ENCODE measurements around the gene ACSF3. TPM values are rescaled to one million over a fixed set of nuclear protein-coding genes. Genes with fewer than 3 reads are reported as not detected.

Gene ACSF3
- total RNA-seq, 3 donors from 2014 or later = 44.7 to 77.8 (median 49.6) TPM

GRCh38 chr16:89142474-89143195 is 49.0 kb downstream of the ACSF3 start:
- TF ChIP-seq CTCF (IDR thresholded peaks at IDR 0.05) = no peak
- peak in 2 of 3 donors; percentile 41 to 54 for DNase-seq
- H3K4me1 ChIP-seq (ENCODE audit: low read depth) = no peaks in the 10 kb centered on the region
- no peak overlapping the region for H3K4me3 ChIP-seq
- H3K9me3 ChIP-seq = peaks cover 3% of the 10 kb centered on the region
- intact Hi-C loops (cut with DNase I, micrococcal nuclease) = no loop called here
- peak; percentile 74 for ATAC-seq
- H3K36me3 ChIP-seq (ENCODE audit: low read depth) = no peaks in the 10 kb centered on the region

DNA sequence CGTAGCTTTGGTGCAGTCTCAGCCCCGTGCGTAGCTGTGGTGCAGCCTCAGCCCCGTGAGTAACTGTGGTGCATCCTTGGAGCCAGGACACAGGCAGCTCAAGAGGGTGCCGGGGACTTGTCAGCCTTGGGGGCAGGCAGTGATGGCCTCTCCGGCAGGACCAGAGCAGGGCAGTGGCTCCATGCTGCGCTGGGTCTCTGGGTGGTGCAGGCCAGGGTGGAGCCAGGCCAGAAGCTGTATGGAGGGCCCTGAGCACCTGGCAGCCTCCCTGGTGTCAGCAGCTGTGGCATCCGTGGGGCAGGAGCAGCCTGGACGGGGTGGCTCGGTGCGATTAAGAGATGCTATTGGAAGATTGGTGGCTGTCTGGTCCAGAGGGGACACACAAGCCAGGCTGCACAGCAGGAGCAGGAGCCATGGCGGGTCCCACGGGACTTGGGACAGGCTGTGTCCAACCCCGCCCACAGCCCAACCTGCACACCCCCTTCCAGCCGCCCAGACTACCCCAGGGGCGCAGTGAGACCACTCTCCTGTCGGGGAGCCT is 49.6 kb downstream of the ACSF3 start:
- no peak for TF ChIP-seq CTCF (IDR thresholded peaks at IDR 0.05)
- DNase-seq = peak in 2 of 3 donors; percentile 22 to 39
- intact Hi-C loops (cut with DNase I, micrococcal nuclease) = no loop called here

DNA sequence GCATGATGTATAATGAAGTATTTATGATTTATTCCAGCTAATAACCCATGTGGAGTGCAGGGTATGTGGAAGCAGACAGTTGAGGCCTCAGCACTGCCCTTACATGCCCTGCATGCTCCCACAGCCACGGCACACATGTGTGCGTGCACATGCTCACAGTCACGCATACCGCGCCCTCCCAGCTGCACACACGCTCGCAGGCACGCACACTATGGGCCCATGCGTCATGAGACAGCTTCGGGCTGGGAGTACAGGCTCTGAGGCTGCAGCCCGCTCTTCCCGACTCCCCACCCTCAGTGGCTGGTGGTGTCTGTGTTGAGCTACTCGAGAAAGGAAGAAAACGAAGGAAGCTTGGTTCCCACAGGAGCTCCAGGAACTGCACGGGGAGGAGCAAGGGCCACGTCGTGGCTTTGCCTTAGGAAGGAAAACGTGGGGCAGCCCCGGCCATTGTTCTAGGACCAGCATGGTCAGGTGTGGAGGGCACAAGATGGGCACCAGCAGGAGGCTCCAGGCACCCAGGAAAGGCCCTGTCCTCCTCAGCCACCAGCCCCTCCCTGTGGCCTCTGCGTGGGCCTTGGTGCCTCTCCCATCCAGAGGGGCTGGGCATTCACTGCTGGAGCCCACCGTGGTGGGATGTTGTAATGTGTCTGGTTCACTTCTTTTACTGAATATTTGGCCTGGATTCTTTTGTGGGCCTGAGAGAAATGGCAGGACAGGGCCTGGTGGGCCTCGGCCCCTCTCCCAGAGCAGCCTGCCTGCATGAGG is 50.4 kb downstream of the ACSF3 start:
- DNase-seq (peak in 2 of 3 donors; percentile 10 to 31), ATAC-seq (no peak)
- Histone ChIP-seq H3K36me3 (ENCODE audit: low read depth) (no peaks in the 10 kb centered on the region), H3K9me3 (peaks cover 3% of the 10 kb centered on the region), H3K4me1 (ENCODE audit: low read depth) (no peaks in the 10 kb centered on the region), H3K4me3 (no peak overlapping the region)
- intact Hi-C loops (cut with DNase I, micrococcal nuclease) = no loop called here
- no peak for TF ChIP-seq CTCF (IDR thresholded peaks at IDR 0.05)

More for the DNA sequence above, 49.6 kb downstream of the ACSF3 start:
- no peak for ATAC-seq
- H3K4me3 ChIP-seq = no peak overlapping the region
- H3K36me3 ChIP-seq (ENCODE audit: low read depth) = no peaks in the 10 kb centered on the region
- H3K4me1 ChIP-seq (ENCODE audit: low read depth) = no peaks in the 10 kb centered on the region
- H3K9me3 ChIP-seq = peaks cover 3% of the 10 kb centered on the region

GRCh38 chr16:89144681-89145080 is 51.0 kb downstream of the ACSF3 start:
- ATAC-seq = no peak
- intact Hi-C loops (cut with DNase I, micrococcal nuclease) = no loop called here
- DNase-seq = peak in 2 of 3 donors; percentile 6 to 29
- TF ChIP-seq CTCF (IDR thresholded peaks at IDR 0.05) = no peak
- Histone ChIP-seq H3K4me3 (no peak overlapping the region), H3K9me3 (peaks cover 3% of the 10 kb centered on the region), H3K36me3 (ENCODE audit: low read depth) (no peaks in the 10 kb centered on the region), H3K4me1 (ENCODE audit: low read depth) (no peaks in the 10 kb centered on the region)

- Histone ChIP-seq H3K9me3 (peaks cover 3% of the 10 kb centered on the region), H3K4me1 (ENCODE audit: low read depth) (no peaks in the 10 kb centered on the region), H3K4me3 (no peak overlapping the region), H3K36me3 (ENCODE audit: low read depth) (no peaks in the 10 kb centered on the region)
- TF ChIP-seq CTCF (IDR thresholded peaks at IDR 0.05) = no peak
- DNase-seq (peak in 2 of 3 donors; percentile 12 to 48), ATAC-seq (no peak)
- intact Hi-C loops (cut with DNase I, micrococcal nuclease) = no loop called here
Observed at GRCh38 chr16:89145406-89146161, 51.9 kb downstream of the ACSF3 start.
